Mesendoderm (in vitro differentiated cells): ENCODE data around the gene STARD3.

Experiments used
- DNase-seq: peaks from one replicate; pipeline ENCODE4 v3.0.0; 2013
- H2AK5ac ChIP-seq: 2 replicates; pipeline ENCODE4 v1.6.1; 2013; ENCODE audit warnings: low read length, inconsistent platforms
- H2BK120ac ChIP-seq: 2 replicates; pipeline ENCODE4 v1.6.1; 2013; ENCODE audit warnings: low read depth, mild to moderate bottlenecking, low read length, moderate library complexity, mixed read lengths
- H2BK15ac ChIP-seq: replicated peaks from 2 replicates; pipeline ENCODE4 v1.6.1; 2013; ENCODE audit warnings: low read depth, mild to moderate bottlenecking, moderate library complexity
- H2BK5ac ChIP-seq: 2 replicates; pipeline ENCODE4 v1.6.1; 2013; ENCODE audit warnings: low read length, inconsistent platforms
- H3K18ac ChIP-seq: 2 replicates; pipeline ENCODE4 v1.6.1; 2013; ENCODE audit warnings: mild to moderate bottlenecking, low read length, mixed read lengths
- H3K23ac ChIP-seq: one replicate; pipeline ENCODE4 v1.6.1; 2013; ENCODE audit warnings: low read length
- H3K27ac ChIP-seq: 2 replicates; pipeline ENCODE4 v1.5.1; 2013; ENCODE audit warnings: low read depth, mild to moderate bottlenecking, inconsistent platforms, low read length, moderate library complexity
- H3K27me3 ChIP-seq: 2 replicates; pipeline ENCODE4 v1.6.1; 2013; ENCODE audit warnings: low read length, control low read depth, mild to moderate bottlenecking, inconsistent platforms; ENCODE audit not compliant: insufficient read depth, poor library complexity
- H3K36me3 ChIP-seq: 2 replicates; pipeline ENCODE4 v1.6.1; 2013; ENCODE audit warnings: low read length, inconsistent platforms; ENCODE audit not compliant: control insufficient read depth, insufficient read depth
- H3K4ac ChIP-seq: one replicate; pipeline ENCODE4 v1.6.1; 2013; ENCODE audit warnings: low read depth, mild to moderate bottlenecking, low read length, moderate library complexity
- H3K4me1 ChIP-seq: 2 replicates; pipeline ENCODE4 v1.6.1; 2013; ENCODE audit warnings: low read depth, low read length, inconsistent platforms; ENCODE audit not compliant: control insufficient read depth
- H3K4me2 ChIP-seq: 2 replicates; pipeline ENCODE4 v1.6.1; 2013; ENCODE audit warnings: low read length
- H3K4me3 ChIP-seq: 2 replicates; pipeline ENCODE4 v1.5.1; 2013; ENCODE audit warnings: mild to moderate bottlenecking, low read length
- H3K56ac ChIP-seq: one replicate; pipeline ENCODE4 v1.6.1; 2013; ENCODE audit warnings: low read length
- H3K79me1 ChIP-seq: 2 replicates; pipeline ENCODE4 v1.6.1; 2013; ENCODE audit warnings: low read length, inconsistent platforms
- H3K79me2 ChIP-seq: 2 replicates; pipeline ENCODE4 v1.6.1; 2013; ENCODE audit warnings: mild to moderate bottlenecking, low read length; ENCODE audit not compliant: control insufficient read depth, insufficient read depth
- H3K9ac ChIP-seq: 2 replicates; pipeline ENCODE4 v1.6.1; 2013; ENCODE audit warnings: low read length, inconsistent platforms
- H4K5ac ChIP-seq: one replicate; pipeline ENCODE4 v1.6.1; 2013; ENCODE audit warnings: low read length
- H4K8ac ChIP-seq: one replicate; pipeline ENCODE4 v1.6.1; 2013; ENCODE audit warnings: low read depth, mild to moderate bottlenecking, control low read depth, low read length, moderate library complexity
- WGBS: extraction: QIAGEN DNeasy Blood & Tissue Kit; methylation state at CpG from one replicate; pipeline ENCODE4 v1.1.7; 2013; ENCODE audit warnings: low lambda C conversion rate, missing lambda C conversion rate; ENCODE audit not compliant: insufficient coverage; ENCODE audit errors: extremely low coverage; 5-methylcytosine and 5-hydroxymethylcytosine counted together

The STARD3 gene

GRCh38 chr17:39627047-39627711 is 9.8 kb upstream of the STARD3 start:
- Histone ChIP-seq H3K79me2 (no peaks in the 10 kb centered on the region), H3K36me3 (no peaks in the 10 kb centered on the region), H3K18ac (peak overlapping the region; percentile 13), H2BK5ac (no peak overlapping the region), H3K4me1 (peaks cover 7% of the 10 kb centered on the region), H2AK5ac (no peak overlapping the region), H3K79me1 (no peaks in the 10 kb centered on the region), H3K4me3 (peak overlapping the region; percentile 19), H3K27ac (no peak overlapping the region), H3K9ac (peak overlapping the region; percentile 57), H2BK15ac (no peak overlapping the region), H3K23ac (no peak overlapping the region), H3K4me2 (peak overlapping the region; percentile 89), H4K5ac (no peak overlapping the region), H4K8ac (no peak overlapping the region), H2BK120ac (no peak overlapping the region), H3K4ac (no peak overlapping the region), H3K56ac (peak overlapping the region; percentile 81), H3K27me3 (no peaks in the 10 kb centered on the region)
- no peak for DNase-seq
- WGBS, result no CpG with 5 or more reads among the region's 72 CpGs

GRCh38 chr17:39627712-39628516 is 9.0 kb upstream of the STARD3 start:
- Histone ChIP-seq H3K27ac (no peak overlapping the region), H2BK15ac (no peak overlapping the region), H3K4me2 (no peak overlapping the region), H3K56ac (no peak overlapping the region), H3K4ac (no peak overlapping the region), H2AK5ac (no peak overlapping the region), H3K4me1 (peaks cover 7% of the 10 kb centered on the region), H4K5ac (no peak overlapping the region), H3K36me3 (no peaks in the 10 kb centered on the region), H3K4me3 (no peak overlapping the region), H3K79me1 (no peaks in the 10 kb centered on the region), H3K27me3 (no peaks in the 10 kb centered on the region), H2BK120ac (no peak overlapping the region), H3K9ac (no peak overlapping the region), H4K8ac (no peak overlapping the region), H2BK5ac (no peak overlapping the region), H3K79me2 (no peaks in the 10 kb centered on the region), H3K18ac (peak overlapping the region; percentile 13), H3K23ac (no peak overlapping the region)
- no CpG with 5 or more reads among the region's 16 CpGs for WGBS
- no peak for DNase-seq

GRCh38 chr17:39628655-39629493 is 8.1 kb upstream of the STARD3 start:
- Histone ChIP-seq H3K23ac (no peak overlapping the region), H3K56ac (peak overlapping the region; percentile 25), H2AK5ac (no peak overlapping the region), H4K8ac (no peak overlapping the region), H2BK5ac (no peak overlapping the region), H3K4me3 (no peak overlapping the region), H3K18ac (no peak overlapping the region), H3K79me1 (no peaks in the 10 kb centered on the region), H3K27me3 (no peaks in the 10 kb centered on the region), H3K4me1 (peaks cover 7% of the 10 kb centered on the region), H3K4me2 (no peak overlapping the region), H3K9ac (no peak overlapping the region), H2BK120ac (no peak overlapping the region), H3K79me2 (no peaks in the 10 kb centered on the region), H3K27ac (no peak overlapping the region), H4K5ac (no peak overlapping the region), H3K4ac (no peak overlapping the region), H2BK15ac (no peak overlapping the region), H3K36me3 (no peaks in the 10 kb centered on the region)
- no peak for DNase-seq
- no CpG with 5 or more reads among the region's 10 CpGs for WGBS

- Histone ChIP-seq H2BK5ac (no peak overlapping the region), H3K18ac (no peak overlapping the region), H3K4me1 (peaks cover 7% of the 10 kb centered on the region), H3K27me3 (no peaks in the 10 kb centered on the region), H3K4me3 (no peak overlapping the region), H3K56ac (no peak overlapping the region), H4K8ac (no peak overlapping the region), H3K4ac (no peak overlapping the region), H3K23ac (peak overlapping the region; percentile 45), H2AK5ac (no peak overlapping the region), H3K4me2 (no peak overlapping the region), H3K79me2 (no peaks in the 10 kb centered on the region), H3K9ac (no peak overlapping the region), H2BK120ac (no peak overlapping the region), H4K5ac (no peak overlapping the region), H3K79me1 (no peaks in the 10 kb centered on the region), H3K27ac (no peak overlapping the region), H2BK15ac (no peak overlapping the region), H3K36me3 (no peaks in the 10 kb centered on the region)
- DNase-seq, result no peak
- no CpG with 5 or more reads among the region's 3 CpGs for WGBS
Measured at GRCh38 chr17:39629494-39629880, 7.5 kb upstream of the STARD3 start.

GRCh38 chr17:39629898-39630297 is 7.0 kb upstream of the STARD3 start:
- Histone ChIP-seq H3K18ac (no peak overlapping the region), H3K4ac (no peak overlapping the region), H3K79me2 (no peaks in the 10 kb centered on the region), H3K36me3 (no peaks in the 10 kb centered on the region), H2BK5ac (no peak overlapping the region), H3K27me3 (no peaks in the 10 kb centered on the region), H2AK5ac (no peak overlapping the region), H2BK15ac (no peak overlapping the region), H3K4me3 (no peak overlapping the region), H4K8ac (no peak overlapping the region), H3K4me2 (no peak overlapping the region), H2BK120ac (no peak overlapping the region), H3K4me1 (peaks cover 8% of the 10 kb centered on the region), H3K9ac (no peak overlapping the region), H3K56ac (no peak overlapping the region), H4K5ac (no peak overlapping the region), H3K23ac (peak overlapping the region; percentile 45), H3K27ac (no peak overlapping the region), H3K79me1 (no peaks in the 10 kb centered on the region)
- WGBS, result no CpG with 5 or more reads among the region's 12 CpGs
- no peak for DNase-seq
